ENCODE results near the gene E2F4. TPM values are rescaled to one million over a fixed set of nuclear protein-coding genes. Genes with fewer than 3 reads are reported as not detected.

The E2F4 gene
- total RNA-seq, 1 donor from 2014 or later: 43.4 TPM

- DNase-seq (ENCODE audit: extremely low spot score, unreplicated experiment): no peak
- Mint-ChIP-seq H3K36me3 (ENCODE audit: unreplicated experiment) (no peaks in the 10 kb centered on the region), H3K4me1 (ENCODE audit: unreplicated experiment) (peaks cover 33% of the 10 kb centered on the region), H3K4me3 (ENCODE audit: unreplicated experiment) (no peak overlapping the region), H3K27me3 (ENCODE audit: unreplicated experiment) (no peaks in the 10 kb centered on the region), H3K27ac (ENCODE audit: unreplicated experiment) (no peak overlapping the region), H3K9me3 (ENCODE audit: unreplicated experiment) (no peaks in the 10 kb centered on the region)
- TF ChIP-seq, protein P1, sequence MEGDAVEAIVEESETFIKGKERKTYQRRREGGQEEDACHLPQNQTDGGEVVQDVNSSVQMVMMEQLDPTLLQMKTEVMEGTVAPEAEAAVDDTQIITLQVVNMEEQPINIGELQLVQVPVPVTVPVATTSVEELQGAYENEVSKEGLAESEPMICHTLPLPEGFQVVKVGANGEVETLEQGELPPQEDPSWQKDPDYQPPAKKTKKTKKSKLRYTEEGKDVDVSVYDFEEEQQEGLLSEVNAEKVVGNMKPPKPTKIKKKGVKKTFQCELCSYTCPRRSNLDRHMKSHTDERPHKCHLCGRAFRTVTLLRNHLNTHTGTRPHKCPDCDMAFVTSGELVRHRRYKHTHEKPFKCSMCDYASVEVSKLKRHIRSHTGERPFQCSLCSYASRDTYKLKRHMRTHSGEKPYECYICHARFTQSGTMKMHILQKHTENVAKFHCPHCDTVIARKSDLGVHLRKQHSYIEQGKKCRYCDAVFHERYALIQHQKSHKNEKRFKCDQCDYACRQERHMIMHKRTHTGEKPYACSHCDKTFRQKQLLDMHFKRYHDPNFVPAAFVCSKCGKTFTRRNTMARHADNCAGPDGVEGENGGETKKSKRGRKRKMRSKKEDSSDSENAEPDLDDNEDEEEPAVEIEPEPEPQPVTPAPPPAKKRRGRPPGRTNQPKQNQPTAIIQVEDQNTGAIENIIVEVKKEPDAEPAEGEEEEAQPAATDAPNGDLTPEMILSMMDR (IDR thresholded peaks at IDR 0.05): no peak
Measured at GRCh38 chr16:67188798-67189197, 3.2 kb upstream of the E2F4 start.

GRCh38 chr16:67190041-67190440, 1.9 kb upstream of the E2F4 start, which contains the start of gene EXOC3L1:
Gene EXOC3L1, minus strand, starts transcription at chr16:67190136. Its CDS starts 460 bp downstream, at chr16:67189676.
- no peaks in the 10 kb centered on the region for H3K9me3 Mint-ChIP-seq (ENCODE audit: unreplicated experiment)
- H3K27me3 Mint-ChIP-seq (ENCODE audit: unreplicated experiment): no peaks in the 10 kb centered on the region
- TF ChIP-seq, protein P1 (IDR thresholded peaks at IDR 0.05): no peak
- no peak within 1 kb of the TSS for H3K27ac Mint-ChIP-seq (ENCODE audit: unreplicated experiment)
- H3K4me3 Mint-ChIP-seq (ENCODE audit: unreplicated experiment): no peak within 1 kb of the TSS
- DNase-seq (ENCODE audit: extremely low spot score, unreplicated experiment): no peak
- peaks cover 33% of the 10 kb centered on the region for H3K4me1 Mint-ChIP-seq (ENCODE audit: unreplicated experiment)
- H3K36me3 Mint-ChIP-seq (ENCODE audit: unreplicated experiment): peaks cover 4% of the 10 kb centered on the region

DNA sequence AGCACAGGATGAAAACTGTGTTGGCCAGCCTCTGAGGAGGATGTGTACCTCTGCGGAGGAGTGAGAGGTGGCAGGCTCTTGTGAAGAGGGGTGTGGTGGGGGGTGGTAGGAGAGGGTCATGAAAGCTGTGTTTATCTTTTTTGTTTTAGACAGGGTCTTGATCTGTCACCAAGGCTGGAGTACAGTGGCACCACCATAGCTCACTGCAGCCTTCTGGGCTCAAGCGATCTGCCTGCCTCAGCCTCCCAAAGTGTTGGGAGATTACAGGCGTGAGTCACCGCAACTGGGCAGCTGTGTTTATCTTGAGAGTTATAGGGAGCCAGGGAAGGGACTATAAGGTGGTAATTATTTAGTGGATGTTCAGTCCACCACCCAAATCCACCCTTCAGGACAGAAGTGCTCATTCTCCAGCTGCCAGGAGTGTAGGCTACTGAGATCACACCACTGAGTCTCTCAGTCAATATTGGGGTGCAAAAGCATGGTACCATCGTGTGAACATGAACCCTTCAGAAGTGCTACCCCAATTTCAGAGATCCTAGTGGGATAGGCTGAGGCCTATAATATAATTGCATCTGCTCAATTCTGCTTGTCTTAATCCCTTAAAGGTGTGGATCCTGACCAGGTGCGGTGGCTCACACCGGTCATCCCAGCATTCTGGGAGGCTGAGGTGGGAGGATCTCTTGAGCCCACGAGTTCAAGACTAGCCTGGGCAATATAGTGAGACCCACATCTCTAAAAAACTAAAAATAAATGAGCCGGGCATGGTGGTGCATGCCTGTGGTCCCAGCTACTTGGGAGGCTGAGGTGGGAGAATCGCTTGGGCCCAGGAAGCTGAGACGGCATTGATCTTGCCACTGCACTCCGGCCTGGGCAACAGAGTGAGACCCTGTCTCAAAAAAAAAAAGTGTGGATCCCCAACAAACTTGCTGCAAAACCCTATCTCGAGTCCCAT, 1.2 kb upstream of the E2F4 start:
- peak overlapping the region; percentile 34 for H3K4me3 Mint-ChIP-seq (ENCODE audit: unreplicated experiment)

DNA sequence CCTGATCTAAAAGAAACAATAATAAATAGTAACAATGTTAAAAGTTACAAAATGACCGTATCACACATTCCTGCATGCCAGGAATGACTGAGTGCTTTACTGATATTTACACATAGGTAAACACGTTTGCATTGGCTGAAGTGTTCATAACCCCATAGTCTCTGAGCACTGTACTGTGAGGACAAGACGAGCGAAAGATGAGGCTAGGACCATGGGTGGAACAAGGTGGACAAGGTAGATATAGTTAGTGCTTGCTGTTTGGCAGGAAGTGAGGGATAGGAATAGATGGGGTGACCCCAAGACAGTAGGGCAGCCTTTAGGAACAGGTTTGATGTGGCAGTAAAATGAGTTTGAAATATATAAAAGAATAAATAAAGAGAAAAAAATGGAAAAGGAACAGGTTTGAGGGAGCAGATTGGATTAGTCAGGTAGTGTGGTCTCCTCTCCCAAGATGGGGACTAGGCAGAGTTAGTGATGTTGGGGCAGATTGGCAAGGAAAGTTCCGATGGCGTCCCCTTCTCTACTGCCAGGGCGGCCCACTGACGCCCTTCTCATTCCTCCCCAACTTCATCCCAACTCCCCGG, 452 bp upstream of the E2F4 start:
- no peaks in the 10 kb centered on the region for H3K27me3 Mint-ChIP-seq (ENCODE audit: unreplicated experiment)
- peak overlapping the region; percentile 39 for H3K27ac Mint-ChIP-seq (ENCODE audit: unreplicated experiment)
- TF ChIP-seq, protein P1 (IDR thresholded peaks at IDR 0.05): no peak
- H3K4me3 Mint-ChIP-seq (ENCODE audit: unreplicated experiment): peak overlapping the region; percentile 84
- peaks cover 26% of the 10 kb centered on the region for H3K4me1 Mint-ChIP-seq (ENCODE audit: unreplicated experiment)
- H3K36me3 Mint-ChIP-seq (ENCODE audit: unreplicated experiment): peaks cover 14% of the 10 kb centered on the region
- DNase-seq (ENCODE audit: extremely low spot score, unreplicated experiment): no peak
- H3K9me3 Mint-ChIP-seq (ENCODE audit: unreplicated experiment): no peaks in the 10 kb centered on the region

More for the DNA sequence above, 1.2 kb upstream of the E2F4 start:
- no peak overlapping the region for H3K27ac Mint-ChIP-seq (ENCODE audit: unreplicated experiment)
- H3K27me3 Mint-ChIP-seq (ENCODE audit: unreplicated experiment): no peaks in the 10 kb centered on the region
- DNase-seq (ENCODE audit: extremely low spot score, unreplicated experiment): no peak
- H3K9me3 Mint-ChIP-seq (ENCODE audit: unreplicated experiment): no peaks in the 10 kb centered on the region
- TF ChIP-seq, protein P1 (IDR thresholded peaks at IDR 0.05): no peak
- H3K36me3 Mint-ChIP-seq (ENCODE audit: unreplicated experiment): peaks cover 6% of the 10 kb centered on the region
- peaks cover 27% of the 10 kb centered on the region for H3K4me1 Mint-ChIP-seq (ENCODE audit: unreplicated experiment)

All from osteocyte (in vitro differentiated cells).